Measurements from ENCODE around the gene KIF24.

DNA sequence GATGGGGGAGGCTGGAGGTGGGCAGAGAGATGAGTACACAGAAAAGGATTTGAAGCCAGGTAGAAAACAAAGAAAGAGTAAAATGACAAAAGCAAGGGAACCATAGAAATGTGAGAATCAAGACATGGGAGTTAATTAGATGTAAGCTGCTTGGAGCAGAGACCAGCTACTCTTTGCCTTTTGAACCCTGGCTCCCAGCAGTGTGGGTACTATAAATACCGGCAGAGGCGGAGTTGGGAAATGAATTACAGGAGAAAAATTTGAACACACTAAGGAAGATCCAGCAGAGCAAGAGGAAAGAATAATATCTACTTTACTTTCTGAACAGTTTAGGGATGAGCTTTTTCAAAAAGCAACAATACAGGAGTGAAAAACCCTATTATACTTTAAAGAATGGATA is 36.5 kb downstream of the KIF24 start:
- TF ChIP-seq POLR2A (IDR thresholded peaks at IDR 0.05) (no peak), POLR2AphosphoS5 (IDR thresholded peaks at IDR 0.05) (no peak)

All from transverse colon (tissue), 3 donors.